Hypothalamus (tissue), 51 donors: ENCODE results near the gene ALDH4A1.
"Not testable (repeated sequence)": the region's sequence is repeated elsewhere in the genome, so short reads cannot be mapped to it uniquely, and the experiment has no call there.

Experiments
- DNase-seq, 51 donors: peaks; one replicate each; lab custom pipeline; 2025; lab: John Stamatoyannopoulos, UW

The ALDH4A1 gene

DNA sequence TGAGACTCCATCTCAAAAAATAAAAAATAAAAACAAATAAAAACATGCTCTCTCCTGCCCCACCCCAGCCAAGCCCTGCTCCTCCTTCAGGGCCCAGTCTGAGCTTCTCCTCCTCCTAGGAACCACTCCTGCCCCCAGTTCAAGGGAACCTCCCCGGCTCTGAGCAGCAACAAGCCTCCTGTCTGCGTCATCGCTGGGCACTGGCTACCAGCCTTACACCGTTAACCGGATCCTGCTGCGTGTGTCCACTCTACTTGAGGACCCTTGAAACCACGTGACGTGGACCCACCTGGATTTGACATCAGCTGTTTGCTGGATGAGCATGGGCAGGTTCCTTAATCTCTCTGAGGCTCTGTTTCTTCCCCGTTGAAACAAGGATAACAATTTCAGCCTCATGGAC lies 41.3 kb downstream of the ALDH4A1 start:
- no peak for DNase-seq

- DNase-seq: no peak
These were observed 42.8 kb downstream of the ALDH4A1 start, which contains the start of gene TAS1R2 for GRCh38 chr1:18859560-18859959. TAS1R2 (minus strand) TSS chr1:18859660; CDS start chr1:18859660, 0 bp downstream.

DNA sequence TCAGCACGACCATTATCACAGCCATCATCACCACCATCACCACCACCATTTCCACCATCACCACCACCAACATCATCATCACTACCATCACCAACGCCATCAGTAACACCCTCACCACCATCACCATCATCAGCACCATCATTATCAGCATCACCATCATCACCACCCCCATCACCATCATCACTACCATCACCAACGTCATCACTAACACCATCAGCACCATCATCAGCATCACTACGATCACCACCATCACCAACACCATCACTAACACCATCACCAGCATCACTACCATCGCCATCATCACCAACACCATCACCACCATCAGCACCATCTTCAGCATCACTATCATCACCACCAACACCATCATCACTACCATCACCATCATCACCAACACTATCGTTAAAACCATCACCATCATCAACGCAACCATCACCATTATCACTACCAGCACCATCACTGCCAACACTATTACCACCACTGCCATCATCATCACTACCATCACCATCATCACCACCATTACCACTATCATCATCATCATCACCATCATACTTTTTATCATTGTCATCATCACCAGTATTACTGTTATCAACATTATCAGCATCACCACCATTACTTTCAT lies 44.2 kb downstream of the ALDH4A1 start:
- no peak for DNase-seq

DNA sequence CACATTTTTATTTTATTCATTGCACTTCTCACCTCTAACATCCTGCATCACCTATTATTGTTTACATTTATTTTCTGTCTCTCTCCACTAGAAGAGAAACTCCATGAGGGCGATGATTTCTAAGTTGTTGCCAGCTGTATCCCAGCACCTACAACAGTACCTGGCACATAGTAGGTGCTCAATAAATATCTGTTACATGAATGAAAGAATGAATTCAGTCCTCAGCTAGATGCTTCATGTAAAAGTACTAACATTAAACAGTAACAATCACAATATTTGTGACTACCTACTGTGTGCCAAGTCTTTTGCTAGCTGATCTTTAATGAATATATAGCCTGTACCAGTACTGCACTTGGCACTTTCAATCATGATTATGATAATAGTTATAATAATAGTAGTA lies 45.9 kb downstream of the ALDH4A1 start:
- DNase-seq: no peak

GRCh38 chr1:18855573-18855972 lies 46.8 kb downstream of the ALDH4A1 start:
- DNase-seq: no peak

GRCh38 chr1:18854331-18855025 lies 47.9 kb downstream of the ALDH4A1 start:
- DNase-seq: no peak

GRCh38 chr1:18852501-18852900 lies 49.9 kb downstream of the ALDH4A1 start:
- DNase-seq: no peak

DNA sequence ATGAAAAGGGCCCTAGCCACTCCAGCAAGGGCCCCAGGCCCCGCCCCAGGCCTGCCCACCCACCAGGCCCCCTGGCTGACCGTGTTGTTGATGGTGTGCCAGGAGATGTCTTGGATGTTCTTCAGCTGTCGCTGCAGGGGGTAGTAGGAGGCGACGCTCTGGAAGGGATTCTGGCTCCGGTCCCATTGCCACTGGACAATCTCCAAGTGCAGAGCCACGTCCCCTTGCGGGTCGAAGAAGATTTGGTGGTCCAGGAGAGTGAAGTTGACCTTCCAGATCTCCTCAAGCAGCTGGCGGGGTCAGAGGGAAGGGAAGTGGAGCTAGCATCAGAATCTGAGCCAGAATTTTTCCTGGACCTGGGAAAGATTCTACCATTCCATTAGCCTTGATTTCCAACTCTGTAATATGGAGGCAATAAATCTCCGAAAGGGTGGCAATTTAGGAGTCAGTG lies 53.1 kb downstream of the ALDH4A1 start:
- DNase-seq: no peak

DNA sequence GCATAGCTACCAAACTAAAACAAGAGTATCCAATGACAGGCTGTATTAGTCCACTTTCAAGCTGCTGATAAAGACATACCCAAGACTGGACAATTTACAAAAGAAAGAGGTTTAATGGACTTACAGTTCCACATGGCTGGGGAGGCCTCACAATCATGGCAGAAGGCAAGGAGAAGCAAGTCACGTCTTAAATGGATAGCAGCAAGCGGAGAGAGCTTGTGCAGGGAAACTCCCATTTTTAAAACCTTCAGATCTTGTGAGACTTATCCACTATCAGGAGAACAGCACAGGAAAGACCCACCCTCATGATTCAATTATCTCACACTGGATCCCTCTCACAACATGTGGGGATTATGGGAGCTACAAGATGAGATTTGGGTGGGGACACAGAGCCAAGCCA lies 54.6 kb downstream of the ALDH4A1 start:
- not testable (repeated sequence) for DNase-seq

DNA sequence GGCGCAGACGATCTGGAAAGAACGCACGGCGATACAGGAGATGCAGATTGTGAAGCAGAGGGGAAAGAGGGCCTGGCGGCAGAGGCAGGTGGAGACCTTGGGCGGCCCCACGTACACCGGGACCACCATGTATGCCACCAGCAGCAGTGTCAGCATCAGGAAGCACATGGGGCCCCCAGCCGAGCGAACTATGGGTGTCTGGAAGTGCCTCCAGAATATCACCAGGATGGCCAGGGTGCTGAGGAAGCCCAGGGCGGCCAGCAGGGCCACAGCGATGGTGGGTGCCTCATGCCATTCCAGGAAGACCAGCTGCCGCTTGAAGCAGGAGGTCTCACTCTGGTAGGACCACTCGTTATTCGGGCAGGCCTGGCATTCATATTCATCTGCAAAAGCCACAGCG lies 62.2 kb downstream of the ALDH4A1 start:
- no peak for DNase-seq

GRCh38 chr1:18836654-18837053 lies 65.7 kb downstream of the ALDH4A1 start:
- DNase-seq: no peak

GRCh38 chr1:18832319-18832718 lies 70.0 kb downstream of the ALDH4A1 start:
- not testable (repeated sequence) for DNase-seq

DNA sequence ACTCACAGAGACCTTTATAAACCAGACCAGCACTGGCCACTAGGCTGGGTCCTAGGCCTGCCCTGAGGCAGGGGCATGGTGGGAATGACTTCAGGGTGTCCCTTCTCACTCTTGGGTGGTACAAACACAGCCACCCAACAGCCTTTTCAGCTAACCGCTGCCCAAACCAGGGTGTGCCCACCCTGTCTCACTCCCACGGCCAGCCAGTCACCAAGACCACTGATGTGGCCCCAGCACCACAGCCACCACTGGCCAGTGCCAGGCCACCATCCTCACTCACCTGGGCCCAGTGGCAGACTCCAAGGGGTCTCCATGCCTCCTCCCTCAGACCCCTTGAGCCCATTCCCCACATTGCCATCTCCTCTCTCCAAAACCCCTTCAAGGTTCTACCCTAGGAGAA lies 70.7 kb downstream of the ALDH4A1 start:
- no peak for DNase-seq

GRCh38 chr1:18830596-18830995 lies 71.8 kb downstream of the ALDH4A1 start:
- no peak for DNase-seq

DNA sequence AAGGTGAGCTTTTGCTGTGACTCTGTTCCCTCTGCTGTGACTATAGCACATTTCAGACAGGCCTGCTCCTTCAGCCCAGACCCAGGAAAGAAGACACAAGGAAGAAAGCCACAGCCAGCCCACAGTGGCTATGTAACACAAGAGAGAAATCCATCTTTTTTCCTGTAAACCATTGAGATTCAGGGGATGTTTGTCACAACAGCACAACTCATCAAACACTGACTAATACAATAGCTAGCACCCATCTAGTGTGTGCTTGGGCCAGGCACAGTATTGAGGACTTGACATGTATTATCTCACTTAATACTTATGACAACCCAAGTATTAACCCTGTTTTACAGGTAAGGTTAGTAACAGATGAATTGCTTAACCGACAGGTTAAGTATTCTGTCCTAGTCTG lies 72.7 kb downstream of the ALDH4A1 start:
- no peak for DNase-seq

DNA sequence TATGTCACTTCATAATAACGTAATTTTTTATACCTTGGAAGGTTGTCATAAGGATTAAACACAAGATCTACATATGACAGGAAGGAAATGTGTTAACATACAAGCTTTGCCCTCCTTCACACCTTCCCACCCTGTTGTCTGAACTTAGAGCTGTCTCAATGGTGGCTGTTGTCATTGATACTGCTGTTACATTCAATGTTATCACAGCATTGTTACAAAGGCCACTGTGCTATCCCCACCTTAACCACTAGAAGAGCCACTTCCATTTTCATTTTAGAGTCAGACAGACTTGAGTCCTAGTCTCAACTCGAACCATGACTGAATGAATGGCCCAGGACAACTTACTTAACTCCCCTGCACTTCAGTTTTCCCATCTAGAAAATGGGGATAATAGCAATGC lies 74.1 kb downstream of the ALDH4A1 start:
- no peak for DNase-seq

DNA sequence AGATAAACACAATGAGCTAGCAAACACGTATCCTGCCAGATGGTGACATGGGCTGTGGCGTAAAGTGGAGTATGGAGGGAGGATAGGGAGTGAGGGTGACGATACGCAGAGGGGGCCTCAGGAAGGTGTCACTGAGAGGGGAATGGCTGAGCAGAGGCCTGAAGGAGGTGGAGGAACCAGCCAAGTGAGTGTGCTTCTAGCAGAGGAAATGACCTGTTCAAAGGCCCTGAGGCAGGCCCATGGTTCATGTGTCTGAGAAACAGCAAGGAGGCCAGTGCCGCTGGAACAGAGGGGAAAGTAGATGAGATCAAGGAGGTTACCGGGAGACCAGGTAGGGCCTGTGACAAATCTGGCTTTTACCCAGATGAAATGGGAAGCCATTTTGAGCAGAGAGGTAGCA lies 78.9 kb downstream of the ALDH4A1 start:
- no peak for DNase-seq
